Measurements from ENCODE around the gene DHRSX.
A peak's percentile ranks its signal among the peaks of the same experiment; 100 is the strongest.
"Not testable (repeated sequence)": the region's sequence is repeated elsewhere in the genome, so short reads cannot be mapped to it uniquely, and the experiment has no call there.

Gene DHRSX

GRCh38 chrX:2427147-2427546 lies 73.6 kb downstream of the DHRSX start:
- DNase-seq (ENCODE audit: low read depth, low spot score): no peak

GRCh38 chrX:2426289-2426882 lies 74.4 kb downstream of the DHRSX start:
- no peak for DNase-seq (ENCODE audit: low read depth, low spot score)

GRCh38 chrX:2425286-2426071 lies 75.3 kb downstream of the DHRSX start:
- no peak for DNase-seq (ENCODE audit: low read depth, low spot score)

GRCh38 chrX:2424317-2424716 lies 76.5 kb downstream of the DHRSX start:
- DNase-seq (ENCODE audit: low read depth, low spot score): no peak

- DNase-seq (ENCODE audit: low read depth, low spot score): no peak
Observed at GRCh38 chrX:2423899-2424298, 76.9 kb downstream of the DHRSX start.

GRCh38 chrX:2423282-2423681 lies 77.5 kb downstream of the DHRSX start:
- DNase-seq (ENCODE audit: low read depth, low spot score): no peak

GRCh38 chrX:2419418-2419817 lies 81.4 kb downstream of the DHRSX start:
- DNase-seq (ENCODE audit: low read depth, low spot score): not testable (repeated sequence)

- DNase-seq (ENCODE audit: low read depth, low spot score): no peak
Observed at GRCh38 chrX:2418000-2418399, 82.8 kb downstream of the DHRSX start.

- DNase-seq (ENCODE audit: low read depth, low spot score): no peak
Observed at GRCh38 chrX:2416851-2417604, 83.7 kb downstream of the DHRSX start.

- no peak for DNase-seq (ENCODE audit: low read depth, low spot score)
Observed at GRCh38 chrX:2414384-2414783, 86.4 kb downstream of the DHRSX start.

- no peak for DNase-seq (ENCODE audit: low read depth, low spot score)
Observed at GRCh38 chrX:2413969-2414368, 86.8 kb downstream of the DHRSX start.

GRCh38 chrX:2412131-2412530 lies 88.6 kb downstream of the DHRSX start:
- DNase-seq (ENCODE audit: low read depth, low spot score): no peak

- no peak for DNase-seq (ENCODE audit: low read depth, low spot score)
Observed at GRCh38 chrX:2410279-2411020, 90.3 kb downstream of the DHRSX start.

- no peak for DNase-seq (ENCODE audit: low read depth, low spot score)
Observed at GRCh38 chrX:2409796-2410195, 91.0 kb downstream of the DHRSX start.

- DNase-seq (ENCODE audit: low read depth, low spot score): no peak
Observed at GRCh38 chrX:2408856-2409255, 91.9 kb downstream of the DHRSX start.

- no peak for DNase-seq (ENCODE audit: low read depth, low spot score)
Observed at GRCh38 chrX:2406891-2407518, 93.8 kb downstream of the DHRSX start.

- no peak for DNase-seq (ENCODE audit: low read depth, low spot score)
Observed at GRCh38 chrX:2404776-2405175, 96.0 kb downstream of the DHRSX start.

- DNase-seq (ENCODE audit: low read depth, low spot score): no peak
Observed at GRCh38 chrX:2402361-2402690, 98.5 kb downstream of the DHRSX start.

- DNase-seq (ENCODE audit: low read depth, low spot score): peak; percentile 50
Observed at GRCh38 chrX:2401590-2402360, 99.0 kb downstream of the DHRSX start.

- DNase-seq (ENCODE audit: low read depth, low spot score): no peak
Observed at GRCh38 chrX:2401201-2401589, 99.6 kb downstream of the DHRSX start.
